NCI-H526 (cell line): ENCODE measurements around the gene KAZN.

ENCODE experiments used
- DNase-seq, 2 experiments: peaks; one replicate each; lab custom pipeline; 2025; lab: John Stamatoyannopoulos, UW

The KAZN gene

DNA sequence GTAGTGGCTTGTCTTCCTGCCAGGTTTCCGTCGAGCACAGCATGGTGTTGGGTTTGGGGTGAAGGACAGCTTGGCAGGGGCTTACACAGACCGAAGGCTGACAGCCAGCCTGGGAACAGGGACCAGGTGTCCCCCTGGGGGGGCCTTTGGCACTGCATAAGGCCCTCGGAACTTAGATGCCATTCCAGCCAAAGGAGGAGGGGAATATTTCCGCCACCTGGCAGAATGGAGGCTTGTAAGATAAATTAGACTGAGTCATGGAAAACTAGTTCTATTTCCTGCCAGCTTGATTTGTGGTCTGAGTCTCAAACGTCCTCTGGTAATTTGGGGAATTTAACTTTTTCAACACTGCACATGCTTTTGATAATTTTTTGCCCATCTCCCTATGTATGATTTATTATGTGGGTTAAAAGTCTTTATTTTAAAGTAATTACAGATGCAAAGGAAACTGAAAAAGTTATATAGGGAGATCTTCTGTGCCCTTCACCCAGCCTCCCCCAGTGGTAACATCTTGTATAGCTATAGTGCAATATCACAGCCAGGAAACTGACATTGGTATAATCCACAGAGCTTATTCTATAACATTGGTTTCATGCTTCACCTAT lies 543.6 kb downstream of the KAZN start:
- no peak for DNase-seq

DNA sequence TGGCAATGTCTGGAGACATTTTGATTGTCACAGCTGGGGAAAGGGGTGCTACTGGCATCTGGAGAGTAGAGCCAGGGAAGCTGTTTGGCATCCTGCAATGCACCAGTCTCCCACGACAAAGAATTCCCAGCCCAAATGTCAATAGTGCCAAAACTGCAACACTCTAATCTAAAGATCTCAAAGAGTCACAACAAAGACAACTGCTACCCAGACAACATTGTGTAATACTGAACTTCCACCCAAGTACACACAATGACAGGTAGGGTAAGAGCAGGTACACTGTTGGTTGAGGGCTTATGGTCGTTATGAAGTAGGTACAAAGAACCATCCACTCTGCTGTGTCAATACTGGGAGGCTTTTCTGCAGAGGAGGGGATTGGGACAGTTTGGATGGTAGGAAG lies 546.8 kb downstream of the KAZN start:
- DNase-seq = no peak

DNA sequence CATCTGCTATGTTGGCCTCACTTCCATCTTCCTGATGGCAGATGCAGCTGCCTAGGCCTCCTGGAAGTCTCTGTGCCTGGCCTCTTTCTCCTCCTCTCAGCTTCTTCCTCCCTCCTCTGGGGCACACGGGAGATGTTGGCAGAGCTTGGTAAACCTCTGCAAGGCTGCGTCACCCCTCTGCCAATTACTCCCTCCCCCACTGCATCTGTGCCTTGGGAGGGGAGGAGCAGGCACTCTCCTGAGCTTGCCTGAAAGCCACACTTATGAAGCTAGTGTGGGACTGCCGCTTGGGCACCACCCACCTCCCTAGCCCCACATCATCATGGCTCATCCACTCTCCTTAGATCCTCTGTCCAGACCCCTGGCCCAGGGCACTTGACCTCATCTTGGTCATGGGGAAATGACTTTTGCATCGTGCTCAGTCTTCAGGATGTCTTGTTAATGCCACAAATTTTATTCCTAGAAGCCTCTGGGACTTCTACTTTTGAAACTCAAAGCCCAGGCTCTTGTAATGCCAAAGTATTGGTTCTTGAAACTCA lies 547.7 kb downstream of the KAZN start:
- no peak for DNase-seq

DNA sequence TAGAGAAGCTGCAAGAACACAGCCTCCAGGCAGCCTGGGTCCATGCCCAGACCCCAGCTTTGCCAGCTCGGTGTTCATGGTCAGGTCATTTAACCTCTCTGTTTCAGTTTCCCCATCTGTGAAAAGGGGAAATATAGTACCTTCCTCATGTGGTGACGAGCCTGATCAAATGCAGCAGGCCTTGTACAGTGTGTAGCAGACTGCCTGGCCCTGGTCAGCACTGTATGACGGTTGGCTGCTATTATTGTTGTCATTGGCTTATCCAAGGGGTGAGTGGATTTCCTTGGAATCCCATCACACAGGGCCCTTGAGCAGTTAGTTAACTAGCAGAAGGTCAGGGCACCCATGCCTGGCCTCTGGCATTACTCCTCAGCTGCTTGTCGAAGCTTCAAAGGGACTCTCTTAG lies 548.5 kb downstream of the KAZN start:
- DNase-seq = no peak

DNA sequence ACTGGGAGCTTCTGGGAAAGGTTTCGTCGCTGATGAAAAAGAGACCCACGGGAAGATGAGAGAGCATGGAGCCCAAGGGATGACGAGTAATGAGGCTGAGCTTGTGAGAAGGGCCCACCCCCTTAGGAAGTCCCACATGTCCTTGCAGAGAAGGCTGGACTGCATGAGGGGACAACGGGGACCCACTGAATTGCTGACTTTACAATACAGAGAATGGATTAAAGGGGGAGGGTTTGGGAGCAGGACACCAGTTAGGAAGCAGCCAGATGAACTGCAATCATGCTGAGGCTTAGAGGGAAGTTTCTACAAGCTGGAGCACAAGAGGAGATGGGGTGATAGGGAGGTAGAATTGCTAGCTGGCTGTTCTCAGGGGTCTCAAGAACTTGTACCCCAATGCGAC lies 549.5 kb downstream of the KAZN start:
- DNase-seq = no peak

DNA sequence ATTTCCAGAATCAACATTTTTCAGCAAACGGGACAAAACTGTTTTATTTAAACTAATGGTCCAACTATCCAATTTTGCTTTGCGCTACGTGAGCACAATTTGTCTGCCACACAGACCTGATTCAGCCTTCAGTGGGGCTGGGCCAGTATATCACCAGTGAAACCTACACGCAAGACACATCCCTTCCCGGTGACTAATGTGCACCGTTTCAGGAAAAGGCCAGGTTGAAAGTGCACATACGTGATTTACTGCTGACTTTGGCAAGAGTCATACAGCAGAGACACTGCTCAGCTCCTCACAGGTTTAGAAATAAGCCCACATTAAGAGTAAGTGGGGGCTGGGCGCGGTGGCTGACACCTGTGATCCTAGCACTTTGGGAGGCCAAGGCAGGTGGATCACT lies 550.0 kb downstream of the KAZN start:
- DNase-seq = no peak

DNA sequence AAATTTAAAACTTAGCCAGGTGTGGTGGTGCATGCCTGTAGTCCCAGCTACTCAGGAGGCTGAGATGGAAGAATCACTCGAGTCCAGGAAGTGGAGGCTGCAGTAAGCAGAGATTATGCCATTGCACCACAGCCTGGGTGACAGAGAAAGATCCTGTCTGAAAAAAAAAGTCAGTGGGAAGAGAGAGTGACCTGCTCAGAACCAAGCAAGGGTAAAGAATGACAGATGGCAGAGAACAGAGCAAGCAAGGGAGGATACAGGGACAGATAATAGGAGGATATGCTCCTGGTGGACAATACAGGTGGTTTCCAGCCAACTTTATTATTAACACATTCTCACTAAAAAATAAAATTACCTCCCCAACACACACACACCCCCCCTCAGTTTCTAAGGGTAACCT lies 550.5 kb downstream of the KAZN start:
- DNase-seq = no peak

DNA sequence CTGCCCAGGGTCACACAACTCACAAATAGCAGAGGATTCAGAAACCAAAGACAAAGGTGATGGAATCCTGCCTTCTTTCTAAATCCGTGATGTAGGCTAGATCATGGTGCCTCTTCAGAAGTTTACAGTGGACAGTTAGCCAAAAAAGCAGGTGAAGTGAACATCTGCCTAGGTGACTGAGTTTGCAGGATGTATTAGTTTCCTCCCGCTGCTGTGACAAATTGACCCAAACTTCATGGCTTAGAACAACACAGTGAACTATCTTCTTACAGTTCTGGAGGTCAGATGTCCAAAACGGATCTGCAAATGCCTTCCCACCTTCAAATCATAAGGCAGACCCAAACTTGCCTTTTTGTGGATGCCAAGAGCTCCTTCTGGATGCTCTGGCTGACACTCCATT lies 551.9 kb downstream of the KAZN start:
- no peak for DNase-seq

DNA sequence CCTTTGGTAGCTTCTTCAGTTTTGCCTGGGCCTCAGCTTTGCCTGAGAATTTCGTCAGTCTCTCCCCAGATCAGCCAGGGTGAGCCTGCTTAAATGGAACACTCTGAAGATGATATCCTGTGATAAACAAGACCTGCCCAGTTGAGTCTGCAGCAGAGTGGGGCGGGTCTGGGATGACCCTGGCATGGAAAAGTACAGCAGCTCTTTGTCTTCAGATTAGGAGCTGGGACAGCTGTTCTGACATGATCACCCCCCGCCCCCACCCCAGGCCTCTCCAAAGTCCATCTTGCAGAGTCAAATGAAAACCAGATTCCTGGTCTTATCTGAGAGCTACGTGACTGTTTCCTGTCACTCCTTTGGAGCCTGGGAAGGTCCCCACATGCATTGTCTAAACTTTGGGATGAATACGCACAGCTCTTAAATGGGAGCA lies 552.9 kb downstream of the KAZN start:
- DNase-seq = peak in 1 of 2 experiments; percentile 32

DNA sequence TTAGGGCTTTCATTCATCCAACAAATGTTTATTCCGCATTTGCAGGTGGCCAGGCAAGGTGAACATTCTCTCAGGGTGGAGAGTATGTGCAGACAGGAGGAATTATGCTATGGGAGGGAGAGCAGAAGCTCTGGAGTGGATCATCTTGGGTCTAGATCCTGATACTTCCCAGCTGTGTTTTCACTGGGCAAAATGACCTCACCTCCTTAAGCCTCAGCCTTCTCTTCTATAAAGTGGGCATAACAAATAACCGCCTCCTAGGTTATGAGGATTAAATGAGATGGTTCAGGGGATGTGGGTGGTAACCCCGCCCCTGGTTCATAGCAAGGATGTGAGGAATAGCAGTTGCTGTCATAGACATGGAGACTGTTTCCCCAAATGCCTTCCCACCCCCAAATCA lies 553.4 kb downstream of the KAZN start:
- no peak for DNase-seq

DNA sequence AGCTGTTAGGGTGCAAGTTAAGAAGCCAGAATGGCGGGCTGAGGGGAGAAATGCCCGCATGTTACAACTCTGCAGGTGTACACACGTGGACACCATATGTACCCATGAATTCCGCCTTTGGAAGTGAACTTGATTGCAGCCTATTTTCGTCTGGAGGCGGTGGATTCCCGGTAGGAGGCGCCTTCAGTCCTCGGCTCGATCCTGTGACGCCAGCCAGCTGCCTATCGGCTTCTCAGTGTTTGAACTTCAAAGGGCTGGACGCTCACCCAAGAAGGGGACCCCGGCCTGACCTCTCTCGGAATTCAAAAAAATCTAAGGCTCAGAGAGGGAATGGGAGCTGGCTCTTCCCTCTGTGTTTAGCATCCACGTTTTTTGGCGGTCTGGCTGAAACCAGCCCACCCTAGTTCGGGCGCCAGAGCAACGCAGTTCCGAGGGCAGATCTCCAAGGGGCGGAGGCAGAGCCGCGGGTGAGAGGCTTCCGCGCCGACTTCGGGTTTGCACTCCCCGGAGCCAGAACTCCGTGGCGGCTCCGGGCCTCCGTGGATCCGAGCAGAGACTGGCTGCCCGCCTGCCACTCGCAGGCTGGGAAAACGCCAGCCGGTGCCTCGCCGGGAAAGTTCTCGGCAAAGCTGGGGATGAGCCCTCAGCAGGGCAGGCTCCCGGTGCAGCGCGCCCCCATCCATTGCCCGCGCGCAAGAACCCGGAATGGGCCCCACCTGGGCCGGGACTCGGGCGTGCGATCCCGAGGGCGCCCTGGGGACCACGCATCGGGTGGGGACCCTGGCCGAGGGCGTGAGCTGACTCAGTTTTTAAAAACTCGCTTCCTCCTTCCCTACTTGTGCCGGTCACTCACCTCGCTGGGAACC lies 554.1 kb downstream of the KAZN start:
- peak; percentile 79 to 95 for DNase-seq

DNA sequence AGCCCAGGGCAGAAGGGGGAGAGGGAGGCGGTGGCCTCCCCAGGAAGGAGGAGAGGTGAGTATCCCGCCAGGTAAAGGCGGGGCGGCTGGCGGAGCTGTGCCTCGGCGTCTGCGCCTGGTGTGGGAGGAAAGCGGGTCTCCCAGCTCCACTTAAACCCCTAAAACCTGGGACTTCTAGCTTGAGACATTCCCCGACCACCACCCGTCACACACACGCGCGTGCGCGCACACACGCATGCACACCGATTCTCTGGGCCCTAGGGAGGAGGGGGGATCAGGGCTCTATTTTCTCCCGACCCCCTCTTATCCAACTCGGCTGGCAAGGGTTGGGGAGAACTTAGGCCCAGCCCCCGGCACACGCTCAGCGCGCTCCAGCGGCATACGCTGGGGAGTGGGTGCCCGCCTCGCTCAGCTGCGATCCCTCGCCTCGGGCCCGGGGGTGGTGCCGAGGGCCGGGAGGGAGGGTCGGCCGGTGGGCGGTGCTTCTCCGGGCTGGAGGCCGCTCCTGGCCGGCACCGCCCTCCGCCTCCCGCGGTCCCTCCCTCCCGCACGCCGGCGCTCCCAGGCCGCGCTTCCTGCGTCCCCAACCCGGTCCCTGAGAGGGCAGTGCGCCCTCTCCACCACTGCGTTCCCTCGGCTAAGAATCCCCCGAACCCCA lies 554.8 kb downstream of the KAZN start, which contains the start of gene TMEM51:
Gene TMEM51 (plus strand): TSS at position 564 of the 658 bp plus-strand sequence. CDS start 61,341 bp downstream, outside the sequence.
- DNase-seq = peak; percentile 76 to 93

DNA sequence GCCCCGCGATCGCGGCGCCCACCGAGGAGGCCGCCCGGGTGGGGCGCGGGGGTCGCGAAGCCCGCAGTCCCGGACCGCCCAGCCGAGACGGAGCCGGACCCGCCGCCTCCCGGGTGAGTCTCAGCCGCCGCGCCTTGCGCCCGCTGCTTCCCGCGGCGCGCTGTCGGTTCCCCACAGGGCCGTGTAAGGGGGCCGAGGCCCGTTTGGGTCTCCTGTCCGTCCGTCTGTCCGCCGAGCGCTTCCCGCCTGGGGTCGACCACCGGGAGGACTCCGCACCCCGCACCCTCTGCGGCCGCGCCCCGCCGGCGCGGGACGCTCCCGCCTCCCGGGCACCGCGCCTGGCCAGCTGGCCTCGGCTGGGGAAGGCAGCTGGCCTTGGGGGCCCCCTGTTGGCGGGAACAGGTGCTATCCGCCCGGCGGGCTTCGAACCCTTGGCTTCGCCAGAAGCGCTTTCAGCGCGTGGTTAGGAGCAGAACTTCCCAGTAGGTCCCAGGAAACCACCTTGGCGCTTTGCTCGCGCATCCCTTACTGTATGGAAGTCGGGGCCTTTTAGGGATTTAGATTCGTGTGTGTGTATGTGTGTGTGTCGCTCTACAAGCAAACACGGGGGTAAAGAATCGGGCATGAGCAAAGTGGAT lies 555.5 kb downstream of the KAZN start:
- peak in 1 of 2 experiments; percentile 83 for DNase-seq

DNA sequence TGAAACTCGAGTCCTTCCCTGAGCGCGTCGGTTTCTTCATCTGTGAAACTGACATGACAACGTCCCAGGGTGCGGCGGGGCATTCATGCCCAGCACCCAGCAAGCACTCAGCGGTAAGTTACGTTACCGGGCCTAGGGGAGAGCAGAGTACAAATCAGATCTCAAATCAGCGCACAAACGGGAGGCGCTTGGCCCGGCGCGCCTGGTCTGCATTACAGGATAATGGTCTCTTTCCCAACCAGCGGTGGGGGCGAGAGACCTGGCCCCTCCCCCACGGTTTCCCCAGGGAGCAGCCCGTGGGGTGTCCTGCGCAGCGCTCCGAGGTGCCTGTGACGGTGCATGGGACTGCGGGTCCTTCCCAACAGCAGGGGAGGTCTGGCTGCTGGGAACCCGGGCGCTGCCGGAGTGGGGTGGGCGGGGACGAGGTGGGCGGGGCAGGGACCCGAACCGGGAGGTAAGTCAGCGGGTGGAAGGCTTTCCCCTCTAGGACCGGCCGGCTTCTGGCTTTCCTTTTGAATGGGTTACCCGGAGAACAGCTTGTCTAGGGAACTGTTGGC lies 556.1 kb downstream of the KAZN start:
- DNase-seq = peak in 1 of 2 experiments; percentile 54

DNA sequence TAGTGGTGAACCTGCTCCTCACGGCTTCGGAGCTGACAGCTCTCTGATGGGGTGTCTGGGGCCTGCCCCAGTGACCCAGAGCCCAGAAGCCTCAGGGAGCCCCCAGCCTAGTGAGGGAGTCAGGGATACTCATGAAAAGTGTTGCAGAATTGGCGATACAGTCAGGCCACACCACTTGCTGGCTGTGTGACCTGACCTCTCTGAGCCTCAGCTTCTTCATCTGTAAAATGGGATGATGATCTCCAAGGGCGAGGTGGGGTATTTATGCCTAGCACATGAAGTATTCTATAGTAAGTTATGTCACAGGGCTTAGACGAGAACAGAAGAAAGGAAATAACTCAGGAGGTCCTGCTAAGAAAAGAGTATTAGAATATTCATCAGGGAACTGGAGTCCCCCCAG lies 556.7 kb downstream of the KAZN start:
- no peak for DNase-seq

DNA sequence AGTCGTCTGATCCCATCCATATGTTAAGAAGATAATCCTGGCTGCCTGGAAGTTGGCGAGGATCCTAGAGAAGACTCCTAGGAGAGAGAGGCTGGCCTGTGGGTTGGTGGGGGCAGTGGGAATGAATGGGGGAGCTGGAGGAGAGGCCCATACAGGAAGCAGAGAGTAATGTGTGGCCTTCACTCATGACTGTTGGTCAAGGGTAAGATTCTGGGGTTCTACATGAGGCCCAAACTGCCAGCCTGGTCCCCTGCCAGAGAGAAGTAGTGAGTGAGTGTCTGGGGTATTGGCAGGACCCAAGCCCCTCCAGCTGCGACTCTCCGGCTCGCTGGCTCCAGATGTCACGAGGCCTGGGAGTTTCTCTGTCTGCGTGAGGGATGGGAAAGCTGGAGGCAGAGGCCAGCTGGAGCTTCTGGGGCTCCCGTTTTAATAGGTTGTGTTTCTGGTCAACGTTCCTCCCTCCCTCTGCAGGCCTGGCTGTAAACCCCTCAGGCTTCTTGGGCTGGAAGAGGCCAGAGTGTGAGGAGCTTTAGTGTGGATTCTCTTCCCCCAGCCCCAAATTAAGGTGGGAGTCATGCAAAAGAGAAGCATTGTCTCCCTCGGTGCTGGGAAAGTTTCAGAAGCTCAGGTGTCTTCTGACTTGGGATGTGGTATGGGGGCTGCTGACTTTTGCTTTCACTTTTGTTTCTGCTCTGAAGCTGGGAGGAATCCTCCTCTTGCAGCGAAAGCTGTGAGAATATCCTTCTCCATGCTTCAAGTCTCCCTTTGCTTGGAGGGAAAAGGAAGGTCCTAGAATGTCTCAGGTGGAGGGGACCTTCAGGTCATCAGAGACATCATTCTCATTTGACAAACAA lies 557.6 kb downstream of the KAZN start:
- DNase-seq = no peak

DNA sequence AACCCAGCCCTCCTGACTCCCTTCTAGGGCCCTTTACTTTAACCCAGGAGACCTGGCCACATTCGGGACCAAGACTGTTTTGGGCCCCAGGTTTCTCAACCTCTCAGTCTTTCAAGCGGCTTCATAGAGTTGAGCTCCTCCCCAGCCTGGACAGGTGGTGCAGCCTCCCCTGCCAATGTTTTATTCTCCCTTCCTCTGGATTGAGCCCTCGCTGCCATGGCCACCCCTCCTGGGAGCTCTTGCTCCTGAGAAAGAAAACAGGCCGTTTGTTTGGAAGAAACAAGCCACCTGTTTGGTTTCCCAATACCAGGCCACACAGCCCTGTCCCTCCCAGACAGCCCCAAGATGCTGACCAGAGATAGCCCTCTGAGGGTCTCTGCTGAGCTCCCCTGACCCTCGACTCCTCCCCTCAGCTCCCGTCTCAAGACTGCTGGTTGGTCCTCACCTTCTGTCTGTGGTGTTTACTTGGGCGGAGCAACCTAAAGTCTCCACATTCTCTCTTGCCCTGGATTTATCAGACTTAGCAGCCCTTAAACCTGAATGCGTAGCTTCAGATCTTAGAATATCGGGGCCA lies 558.4 kb downstream of the KAZN start:
- DNase-seq = no peak

DNA sequence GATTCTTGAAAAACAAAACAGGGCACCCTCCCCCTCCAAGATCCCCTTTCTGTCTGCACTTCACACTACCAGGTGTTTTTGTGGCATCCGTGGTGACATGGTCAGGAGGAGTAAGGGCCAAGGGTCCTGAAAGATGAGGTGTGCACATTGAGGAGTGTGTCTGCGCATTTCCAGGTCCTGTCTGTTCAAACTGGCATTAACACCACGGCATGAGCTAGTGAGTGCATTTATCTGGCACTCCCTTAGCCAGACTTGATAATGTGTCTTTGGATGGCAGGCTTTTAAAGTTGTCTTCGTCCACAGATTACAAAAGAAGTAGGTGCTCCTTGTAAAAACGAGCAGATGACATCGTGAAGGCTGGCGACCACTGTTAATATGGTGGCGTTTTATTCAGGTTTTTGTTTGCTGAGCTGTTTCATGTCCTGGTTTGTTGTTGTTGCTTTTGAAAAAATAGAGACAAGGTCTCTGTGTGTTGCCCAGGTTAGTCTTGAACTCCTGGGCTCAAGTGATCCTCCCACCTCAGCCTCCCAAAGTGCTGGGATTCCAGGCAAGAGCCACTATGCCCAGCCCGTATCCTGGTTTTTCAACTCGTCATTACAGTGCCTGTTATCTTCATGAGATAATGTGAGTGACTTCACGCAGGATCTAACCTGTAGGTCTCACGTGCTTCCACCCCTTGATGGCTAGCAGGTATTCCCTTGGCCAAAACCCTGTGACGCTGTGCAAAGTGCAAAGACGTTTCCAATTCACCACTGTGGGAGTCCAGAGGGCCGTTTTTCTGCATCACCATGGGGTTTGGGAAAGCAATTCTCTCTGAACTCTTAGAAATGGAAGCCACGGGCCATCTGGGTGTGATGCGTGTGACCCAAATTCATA lies 559.3 kb downstream of the KAZN start:
- no peak for DNase-seq

DNA sequence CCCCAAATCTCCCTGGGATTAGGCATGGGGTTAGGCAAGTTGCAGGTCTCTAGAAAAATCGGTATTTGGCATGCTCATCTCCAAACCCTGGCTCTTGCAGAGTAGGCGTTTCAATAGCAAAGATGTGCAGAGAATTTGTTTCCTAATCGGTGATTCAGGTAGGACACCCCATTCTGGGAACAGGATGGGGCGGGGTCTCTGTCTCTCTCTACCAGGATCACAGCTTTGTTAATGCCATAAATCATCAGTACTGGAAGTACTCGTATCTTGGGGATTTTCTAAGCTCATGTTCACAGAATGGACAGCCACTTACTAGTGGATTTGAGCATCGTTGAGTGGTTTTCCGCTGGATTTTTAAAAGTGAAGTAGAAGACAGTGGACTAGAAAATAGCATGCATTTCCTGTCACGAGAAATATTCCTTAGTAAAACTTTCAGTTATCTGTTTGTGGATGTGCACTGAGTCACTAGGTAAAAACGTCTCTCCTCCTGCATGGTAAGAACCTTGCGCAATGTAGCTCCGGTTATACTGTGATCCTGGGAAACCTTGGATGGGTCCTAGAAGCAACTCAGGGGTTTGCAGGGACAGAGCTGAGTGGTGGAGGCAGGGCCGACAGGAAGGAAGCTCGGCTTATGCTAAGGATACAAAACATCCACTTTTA lies 560.2 kb downstream of the KAZN start:
- no peak for DNase-seq
